SK-N-SH treated with all-trans-retinoic acid at 6 μM for 48 hours (cell line): Measurements from ENCODE around the gene EIF6.
"Not testable (repeated sequence)": the region's sequence is repeated elsewhere in the genome, so short reads cannot be mapped to it uniquely, and the experiment has no call there.

ENCODE experiments used
- CSDC2 ChIP-seq: fragments of 250-450 bp; sonication (Bioruptor Pico); IDR thresholded peaks from 2 replicates; pipeline ENCODE4 v1.5.0; 2020; ENCODE audit warnings: mild to moderate bottlenecking, moderate library complexity
- ISL1 ChIP-seq: fragments of 250-450 bp; sonication (Bioruptor Pico); IDR thresholded peaks from 2 replicates; pipeline ENCODE4 v2.1.2; 2022; ENCODE audit warnings: mild to moderate bottlenecking, moderate library complexity
- RARB ChIP-seq: fragments of 250-450 bp; sonication (Bioruptor Pico); IDR thresholded peaks from 2 replicates; pipeline ENCODE4 v1.8.0; 2021; ENCODE audit warnings: mild to moderate bottlenecking, moderate library complexity
- ZFP30 ChIP-seq: fragments of 450-650 bp; formaldehyde crosslinking; IDR thresholded peaks from 2 replicates; pipeline ENCODE4 v1.5.0; 2022; ENCODE audit warnings: mild to moderate bottlenecking, moderate library complexity
- TF ChIP-seq, protein P1 (sequence below): fragments of 250-450 bp; sonication (Bioruptor Pico); IDR thresholded peaks from 2 replicates; pipeline ENCODE4 v1.5.1; 2020; ENCODE audit warnings: low read depth, mild to moderate bottlenecking, moderate library complexity
- TF ChIP-seq, protein P2 (sequence below): fragments of 250-450 bp; sonication (Bioruptor Pico); IDR thresholded peaks from 2 replicates; pipeline ENCODE4 v1.5.0; 2020; ENCODE audit warnings: mild to moderate bottlenecking, moderate library complexity
- TF ChIP-seq, protein P3 (sequence below): fragments of 250-450 bp; sonication (Bioruptor Pico); IDR thresholded peaks from 2 replicates; pipeline ENCODE4 v1.8.0; 2020; ENCODE audit warnings: mild to moderate bottlenecking, moderate library complexity, borderline replicate concordance

DNA sequence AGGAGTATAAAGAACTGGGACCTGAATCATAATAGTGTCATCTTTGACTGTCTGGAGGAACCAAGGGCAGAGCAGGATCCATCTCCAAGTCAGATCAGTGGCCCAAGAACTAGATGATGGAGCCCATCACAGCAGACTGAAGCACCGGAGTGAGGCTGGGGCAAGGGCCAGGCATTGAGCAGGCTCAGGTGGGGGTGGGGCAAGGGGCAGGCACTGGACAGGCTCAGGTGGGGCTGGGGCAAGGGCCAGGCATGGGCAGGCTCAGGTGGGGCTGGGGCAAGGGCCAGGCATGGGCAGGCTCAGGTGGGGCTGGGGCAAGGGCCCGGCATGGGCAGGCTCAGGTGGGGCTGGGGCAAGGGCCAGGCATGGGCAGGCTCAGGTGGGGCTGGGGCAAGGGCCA is 32.0 kb downstream of the EIF6 start:
- TF ChIP-seq, protein P1, sequence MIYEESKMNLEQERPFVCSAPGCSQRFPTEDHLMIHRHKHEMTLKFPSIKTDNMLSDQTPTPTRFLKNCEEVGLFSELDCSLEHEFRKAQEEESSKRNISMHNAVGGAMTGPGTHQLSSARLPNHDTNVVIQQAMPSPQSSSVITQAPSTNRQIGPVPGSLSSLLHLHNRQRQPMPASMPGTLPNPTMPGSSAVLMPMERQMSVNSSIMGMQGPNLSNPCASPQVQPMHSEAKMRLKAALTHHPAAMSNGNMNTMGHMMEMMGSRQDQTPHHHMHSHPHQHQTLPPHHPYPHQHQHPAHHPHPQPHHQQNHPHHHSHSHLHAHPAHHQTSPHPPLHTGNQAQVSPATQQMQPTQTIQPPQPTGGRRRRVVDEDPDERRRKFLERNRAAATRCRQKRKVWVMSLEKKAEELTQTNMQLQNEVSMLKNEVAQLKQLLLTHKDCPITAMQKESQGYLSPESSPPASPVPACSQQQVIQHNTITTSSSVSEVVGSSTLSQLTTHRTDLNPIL (CRISPR knock-in tag): not testable (repeated sequence)
- not testable (repeated sequence) for TF ChIP-seq ZFP30, ISL1, CSDC2, RARB (CRISPR knock-in tag)
- TF ChIP-seq, protein P2, sequence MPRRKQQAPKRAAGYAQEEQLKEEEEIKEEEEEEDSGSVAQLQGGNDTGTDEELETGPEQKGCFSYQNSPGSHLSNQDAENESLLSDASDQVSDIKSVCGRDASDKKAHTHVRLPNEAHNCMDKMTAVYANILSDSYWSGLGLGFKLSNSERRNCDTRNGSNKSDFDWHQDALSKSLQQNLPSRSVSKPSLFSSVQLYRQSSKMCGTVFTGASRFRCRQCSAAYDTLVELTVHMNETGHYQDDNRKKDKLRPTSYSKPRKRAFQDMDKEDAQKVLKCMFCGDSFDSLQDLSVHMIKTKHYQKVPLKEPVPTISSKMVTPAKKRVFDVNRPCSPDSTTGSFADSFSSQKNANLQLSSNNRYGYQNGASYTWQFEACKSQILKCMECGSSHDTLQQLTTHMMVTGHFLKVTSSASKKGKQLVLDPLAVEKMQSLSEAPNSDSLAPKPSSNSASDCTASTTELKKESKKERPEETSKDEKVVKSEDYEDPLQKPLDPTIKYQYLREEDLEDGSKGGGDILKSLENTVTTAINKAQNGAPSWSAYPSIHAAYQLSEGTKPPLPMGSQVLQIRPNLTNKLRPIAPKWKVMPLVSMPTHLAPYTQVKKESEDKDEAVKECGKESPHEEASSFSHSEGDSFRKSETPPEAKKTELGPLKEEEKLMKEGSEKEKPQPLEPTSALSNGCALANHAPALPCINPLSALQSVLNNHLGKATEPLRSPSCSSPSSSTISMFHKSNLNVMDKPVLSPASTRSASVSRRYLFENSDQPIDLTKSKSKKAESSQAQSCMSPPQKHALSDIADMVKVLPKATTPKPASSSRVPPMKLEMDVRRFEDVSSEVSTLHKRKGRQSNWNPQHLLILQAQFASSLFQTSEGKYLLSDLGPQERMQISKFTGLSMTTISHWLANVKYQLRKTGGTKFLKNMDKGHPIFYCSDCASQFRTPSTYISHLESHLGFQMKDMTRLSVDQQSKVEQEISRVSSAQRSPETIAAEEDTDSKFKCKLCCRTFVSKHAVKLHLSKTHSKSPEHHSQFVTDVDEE (CRISPR knock-in tag): not testable (repeated sequence)
- TF ChIP-seq, protein P3, sequence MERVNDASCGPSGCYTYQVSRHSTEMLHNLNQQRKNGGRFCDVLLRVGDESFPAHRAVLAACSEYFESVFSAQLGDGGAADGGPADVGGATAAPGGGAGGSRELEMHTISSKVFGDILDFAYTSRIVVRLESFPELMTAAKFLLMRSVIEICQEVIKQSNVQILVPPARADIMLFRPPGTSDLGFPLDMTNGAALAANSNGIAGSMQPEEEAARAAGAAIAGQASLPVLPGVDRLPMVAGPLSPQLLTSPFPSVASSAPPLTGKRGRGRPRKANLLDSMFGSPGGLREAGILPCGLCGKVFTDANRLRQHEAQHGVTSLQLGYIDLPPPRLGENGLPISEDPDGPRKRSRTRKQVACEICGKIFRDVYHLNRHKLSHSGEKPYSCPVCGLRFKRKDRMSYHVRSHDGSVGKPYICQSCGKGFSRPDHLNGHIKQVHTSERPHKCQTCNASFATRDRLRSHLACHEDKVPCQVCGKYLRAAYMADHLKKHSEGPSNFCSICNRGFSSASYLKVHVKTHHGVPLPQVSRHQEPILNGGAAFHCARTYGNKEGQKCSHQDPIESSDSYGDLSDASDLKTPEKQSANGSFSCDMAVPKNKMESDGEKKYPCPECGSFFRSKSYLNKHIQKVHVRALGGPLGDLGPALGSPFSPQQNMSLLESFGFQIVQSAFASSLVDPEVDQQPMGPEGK (CRISPR knock-in tag): not testable (repeated sequence)
